PFSK-1 (cell line): Measurements from ENCODE around the gene LRRC4C.

ENCODE experiments used
- FOXP2 ChIP-seq: optimal IDR thresholded peaks from 2 replicates; pipeline ENCODE3; 2011; ENCODE audit warnings: borderline replicate concordance, control low read depth, inconsistent platforms; ENCODE audit not compliant: insufficient read depth; ENCODE audit errors: extremely low read length, extremely low read depth
- POLR2AphosphoS5 ChIP-seq: IDR thresholded peaks from 2 replicates; pipeline ENCODE4 v1.6.1; 2012; ENCODE audit warnings: low read depth, mild to moderate bottlenecking, control low read depth, low read length, moderate library complexity
- REST ChIP-seq, 2 experiments: IDR thresholded peaks; 2 replicates each; pipeline versions ENCODE4 v1.6.1 to v1.8.0; 2011 to 2012; ENCODE audit warnings: low read depth in 2 of 2, low read length in 2 of 2, control low read depth in 1 of 2, inconsistent platforms in 1 of 2, mild to moderate bottlenecking in 1 of 2, moderate library complexity in 1 of 2; ENCODE audit not compliant: insufficient read depth in 1 of 2
- SIN3A ChIP-seq: IDR thresholded peaks from 2 replicates; pipeline ENCODE4 v1.6.1; 2012; ENCODE audit warnings: mild to moderate bottlenecking, low read length, moderate library complexity, borderline replicate concordance; ENCODE audit not compliant: insufficient read depth
- TAF1 ChIP-seq: IDR thresholded peaks from 2 replicates; pipeline ENCODE4 v1.6.1; 2012; ENCODE audit warnings: low read length, control low read depth, borderline replicate concordance; ENCODE audit not compliant: insufficient read depth

GRCh38 chr11:40186437-40187263 is 1272.8 kb downstream of the LRRC4C start:
- TF ChIP-seq REST (IDR thresholded peaks at IDR 0.05; ENCODE audit: insufficient read depth in 1 of 2, low read depth in 2 of 2, low read length in 2 of 2) (no peak), POLR2AphosphoS5 (no peak), SIN3A (no peak), TAF1 (no peak), FOXP2 (no peak)
